Thymus (tissue), 11 donors: ENCODE results near the gene POU2F2. TPM values are rescaled to one million over a fixed set of nuclear protein-coding genes. Genes with fewer than 3 reads are reported as not detected.
A peak's percentile ranks its signal among the peaks of the same experiment; 100 is the strongest.

ENCODE experiments used
- DNase-seq, 9 donors: peaks; one replicate each; pipeline ENCODE4 v3.0.0-alpha.2; 2013; ENCODE audit warnings: low spot score in 9 of 9, low read depth in 6 of 9, missing footprints in 1 of 9
- H3K27ac ChIP-seq, 2 donors: one replicate each; pipeline ENCODE4 v1.5.1; 2013; ENCODE audit warnings: control low read depth in 1 of 2, low read depth in 1 of 2, low read length in 1 of 2, mild to moderate bottlenecking in 1 of 2, moderate library complexity in 1 of 2
- H3K27me3 ChIP-seq, 2 donors: one replicate each; pipeline ENCODE4 v1.5.1; 2013; ENCODE audit warnings: low read length in 1 of 2; ENCODE audit not compliant: control insufficient read depth in 2 of 2, insufficient read depth in 1 of 2
- H3K36me3 ChIP-seq, 2 donors: one replicate each; pipeline ENCODE4 v1.5.1; 2013; ENCODE audit warnings: low read length in 1 of 2, mild to moderate bottlenecking in 1 of 2, moderate library complexity in 1 of 2; ENCODE audit not compliant: control insufficient read depth in 2 of 2, insufficient read depth in 2 of 2
- H3K4me1 ChIP-seq, 2 donors: one replicate each; pipeline ENCODE4 v1.5.1; 2013; ENCODE audit warnings: low read length in 2 of 2; ENCODE audit not compliant: control insufficient read depth in 2 of 2, insufficient read depth in 2 of 2
- H3K4me3 ChIP-seq, 2 donors: one replicate each; pipeline ENCODE4 v1.5.1; 2013; ENCODE audit warnings: low read length in 2 of 2, control low read depth in 1 of 2, mild to moderate bottlenecking in 1 of 2
- H3K9me3 ChIP-seq, 2 donors: one replicate each; pipeline ENCODE4 v1.5.1; 2013; ENCODE audit warnings: low read length in 1 of 2, mild to moderate bottlenecking in 1 of 2; ENCODE audit not compliant: control insufficient read depth in 2 of 2, insufficient read depth in 1 of 2
- WGBS: extraction: QIAGEN DNeasy Blood & Tissue Kit; methylation state at CpG from one replicate; pipeline ENCODE4 v1.1.7; 2013; 5-methylcytosine and 5-hydroxymethylcytosine counted together
- polyA plus RNA-seq: library from polyadenylated mRNA; stranded (reverse); fragments of 200-250 nt; gene quantifications from one replicate; pipeline ENCODE4 v1.2.3, GENCODE V29; 2013
- total RNA-seq: library from RNA; stranded (reverse); fragments of 120-200 nt; gene quantifications from one replicate; pipeline ENCODE4 v1.2.4, GENCODE V29; 2013
- donor health status: healthy.

The POU2F2 gene
- total and polyA plus RNA-seq, 2 donors: 1.5 to 7.7 TPM

DNA sequence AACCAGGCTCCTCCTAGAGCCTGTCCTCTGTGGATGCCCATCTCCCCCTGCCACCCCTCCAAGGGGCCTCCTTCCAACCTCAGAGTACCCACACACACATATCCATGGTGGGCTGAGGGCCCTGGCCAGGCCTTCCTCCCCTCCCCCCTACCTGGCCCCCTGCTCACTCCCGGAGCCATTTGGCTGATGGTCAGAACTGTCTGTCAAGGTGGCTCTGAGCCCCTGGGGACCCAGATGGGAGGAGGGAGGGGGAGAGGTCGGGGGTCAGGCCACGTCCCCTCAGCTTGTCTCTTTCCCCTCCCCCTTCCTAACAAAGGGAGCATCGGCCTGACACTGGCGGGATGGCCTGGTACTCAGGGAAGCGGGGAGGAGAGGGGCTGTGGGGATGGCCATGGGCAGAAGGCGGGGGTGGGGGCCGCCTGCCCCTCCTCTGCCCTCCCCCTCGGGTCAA lies 18.7 kb upstream of the POU2F2 start:
- H3K4me3 ChIP-seq: no peak overlapping the region
- DNase-seq: no peak
- H3K36me3 ChIP-seq: no peaks in the 10 kb centered on the region
- H3K4me1 ChIP-seq: peaks cover 17 to 37% of the 10 kb centered on the region in 2 donors
- no peak overlapping the region for H3K27ac ChIP-seq
- H3K27me3 ChIP-seq: peaks cover 0 to 93% of the 10 kb centered on the region in 2 donors
- no peaks in the 10 kb centered on the region for H3K9me3 ChIP-seq
- WGBS: 57% methylated on average over 9 of the region's 9 CpGs

DNA sequence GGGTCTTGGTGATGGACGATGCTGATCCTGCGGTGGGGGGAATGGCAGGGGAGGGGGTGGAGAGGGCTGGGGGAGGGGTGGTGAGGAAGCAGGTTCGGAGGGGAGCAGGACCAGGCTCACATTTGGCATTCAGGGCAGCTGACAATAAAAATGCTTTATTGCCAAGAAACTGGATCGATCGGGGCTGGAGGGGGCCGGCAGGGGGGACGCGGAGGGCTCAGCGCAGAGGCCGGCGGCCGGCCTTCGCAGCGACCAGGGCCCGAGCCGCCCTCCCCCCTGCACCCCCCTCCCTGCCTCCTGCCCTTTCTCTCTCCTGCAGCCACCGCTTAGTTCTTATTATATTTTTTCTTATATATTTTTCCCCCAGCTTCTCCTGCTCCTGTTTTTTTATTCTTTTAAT lies 18.1 kb upstream of the POU2F2 start:
- Histone ChIP-seq H3K4me1 (peaks cover 14 to 32% of the 10 kb centered on the region in 2 donors), H3K9me3 (no peaks in the 10 kb centered on the region), H3K27ac (no peak overlapping the region), H3K27me3 (peaks cover 0 to 89% of the 10 kb centered on the region in 2 donors), H3K36me3 (no peaks in the 10 kb centered on the region), H3K4me3 (no peak overlapping the region)
- 65% methylated on average over 17 of the region's 17 CpGs for WGBS
- no peak for DNase-seq

DNA sequence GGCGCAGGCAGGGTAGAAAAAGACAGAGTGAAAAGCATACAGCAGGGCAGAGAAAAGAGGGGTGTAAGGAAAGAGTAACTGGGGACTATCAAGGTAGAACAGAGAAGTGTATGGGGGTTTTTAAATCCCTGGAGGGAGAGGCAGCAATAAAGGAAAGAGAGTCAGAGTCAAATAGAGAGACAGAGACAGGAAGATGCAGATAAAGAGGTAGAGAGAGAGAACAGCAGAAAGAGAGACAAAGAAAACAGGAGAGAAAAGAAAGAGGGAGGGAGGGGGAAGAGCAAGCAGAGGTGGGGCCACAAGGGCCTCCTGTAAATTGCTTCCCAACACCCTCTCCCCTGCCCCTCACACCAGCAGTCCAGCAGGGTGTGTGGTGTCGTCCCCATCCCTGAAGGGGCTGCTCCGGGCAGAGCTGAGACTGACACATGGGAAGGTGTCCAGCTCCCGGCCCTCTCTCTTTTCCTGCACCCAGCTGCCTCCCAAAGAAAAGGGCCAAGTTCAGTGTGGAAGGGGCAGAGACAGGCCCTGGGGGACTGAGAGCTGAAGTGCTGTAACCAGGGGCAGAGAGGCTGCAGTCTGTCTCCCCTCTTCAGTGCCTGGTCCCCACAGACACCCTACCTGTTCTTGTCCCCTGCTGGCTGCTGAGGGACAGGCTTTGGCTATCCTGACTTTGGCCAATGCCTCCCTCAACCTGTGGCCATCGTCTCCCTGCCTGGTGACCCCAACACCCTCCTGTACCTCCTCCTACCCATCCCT lies 17.4 kb upstream of the POU2F2 start:
- H3K27me3 ChIP-seq: peaks cover 0 to 86% of the 10 kb centered on the region in 2 donors
- H3K27ac ChIP-seq: no peak overlapping the region
- WGBS: 79% methylated on average over 5 of the region's 5 CpGs
- no peaks in the 10 kb centered on the region for H3K9me3 ChIP-seq
- no peak overlapping the region for H3K4me3 ChIP-seq
- no peak for DNase-seq
- peaks cover 6 to 24% of the 10 kb centered on the region in 2 donors for H3K4me1 ChIP-seq
- no peaks in the 10 kb centered on the region for H3K36me3 ChIP-seq

DNA sequence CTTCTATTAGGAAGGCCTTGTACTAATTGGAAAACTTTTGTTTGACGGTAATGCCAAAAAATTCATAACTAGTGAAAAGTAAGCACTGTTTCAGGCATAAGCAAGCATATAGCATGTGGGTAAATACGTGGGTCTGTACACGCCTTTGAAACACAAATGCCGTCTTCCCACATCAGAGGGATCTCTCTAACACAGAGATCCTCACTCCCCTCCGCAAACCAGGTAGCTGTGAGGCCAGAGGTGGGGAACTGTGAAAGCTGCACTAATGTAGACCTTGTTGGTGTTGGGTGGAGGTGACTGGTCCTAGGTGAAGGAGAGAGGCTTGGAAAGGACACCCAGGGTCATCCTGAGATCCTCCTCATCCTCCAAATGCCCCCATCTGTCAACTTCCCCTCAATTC lies 16.0 kb upstream of the POU2F2 start:
- Histone ChIP-seq H3K27ac (no peak overlapping the region), H3K9me3 (no peaks in the 10 kb centered on the region), H3K36me3 (no peaks in the 10 kb centered on the region), H3K4me3 (no peak overlapping the region), H3K27me3 (peaks cover 0 to 83% of the 10 kb centered on the region in 2 donors), H3K4me1 (peaks cover 4 to 22% of the 10 kb centered on the region in 2 donors)
- DNase-seq: peak in 5 of 9 donors; percentile 13 to 61 (median 30)
- WGBS: 59% methylated on average over 5 of the region's 5 CpGs

DNA sequence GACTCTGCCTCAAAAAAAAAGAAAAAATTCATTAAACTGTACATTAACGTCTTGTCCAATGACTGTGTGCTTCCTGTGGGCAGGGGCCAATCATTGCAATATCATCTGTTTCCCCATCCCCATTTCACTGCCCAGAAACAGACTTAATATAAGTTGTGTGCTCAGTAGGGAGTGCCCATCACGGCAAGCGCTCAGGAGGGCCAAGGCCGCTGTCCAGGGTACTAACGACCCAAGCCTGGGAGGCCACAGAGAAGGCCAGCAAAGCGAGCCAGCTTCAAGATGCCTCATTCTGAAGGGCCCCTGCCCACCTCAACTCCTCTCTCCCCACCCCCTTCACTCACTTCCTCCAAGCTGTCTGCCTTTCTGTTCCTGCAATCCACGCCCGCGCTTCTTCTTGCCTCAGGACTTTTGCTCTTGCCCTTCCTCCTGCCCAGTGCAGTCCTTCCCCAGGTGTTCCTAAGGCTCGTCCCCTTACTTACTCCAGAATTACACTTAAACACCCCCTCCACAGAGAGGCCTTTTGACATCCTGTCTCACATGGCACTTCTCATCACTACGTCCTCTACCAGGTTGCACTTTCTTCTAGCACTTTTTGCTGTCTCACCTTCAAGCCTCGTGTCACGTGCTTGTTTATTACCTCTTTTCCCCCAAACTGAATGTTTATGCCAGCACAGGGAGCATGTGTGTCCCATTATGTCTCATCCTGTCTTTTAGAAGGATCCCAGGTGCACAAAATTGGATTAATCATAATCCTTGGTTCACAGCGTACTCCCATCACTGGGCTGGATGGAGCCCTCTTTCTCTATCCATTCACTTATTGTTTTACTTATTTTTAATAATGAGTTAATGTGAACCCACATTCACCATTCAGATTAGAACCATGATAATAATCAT lies 11.3 kb upstream of the POU2F2 start:
- 85% methylated on average over 14 of the region's 14 CpGs for WGBS
- peaks cover 2 to 69% of the 10 kb centered on the region in 2 donors for H3K27me3 ChIP-seq
- no peaks in the 10 kb centered on the region for H3K36me3 ChIP-seq
- H3K9me3 ChIP-seq: no peaks in the 10 kb centered on the region
- peaks cover 4 to 11% of the 10 kb centered on the region in 2 donors for H3K4me1 ChIP-seq
- no peak for DNase-seq
- no peak overlapping the region for H3K4me3 ChIP-seq
- no peak overlapping the region for H3K27ac ChIP-seq

DNA sequence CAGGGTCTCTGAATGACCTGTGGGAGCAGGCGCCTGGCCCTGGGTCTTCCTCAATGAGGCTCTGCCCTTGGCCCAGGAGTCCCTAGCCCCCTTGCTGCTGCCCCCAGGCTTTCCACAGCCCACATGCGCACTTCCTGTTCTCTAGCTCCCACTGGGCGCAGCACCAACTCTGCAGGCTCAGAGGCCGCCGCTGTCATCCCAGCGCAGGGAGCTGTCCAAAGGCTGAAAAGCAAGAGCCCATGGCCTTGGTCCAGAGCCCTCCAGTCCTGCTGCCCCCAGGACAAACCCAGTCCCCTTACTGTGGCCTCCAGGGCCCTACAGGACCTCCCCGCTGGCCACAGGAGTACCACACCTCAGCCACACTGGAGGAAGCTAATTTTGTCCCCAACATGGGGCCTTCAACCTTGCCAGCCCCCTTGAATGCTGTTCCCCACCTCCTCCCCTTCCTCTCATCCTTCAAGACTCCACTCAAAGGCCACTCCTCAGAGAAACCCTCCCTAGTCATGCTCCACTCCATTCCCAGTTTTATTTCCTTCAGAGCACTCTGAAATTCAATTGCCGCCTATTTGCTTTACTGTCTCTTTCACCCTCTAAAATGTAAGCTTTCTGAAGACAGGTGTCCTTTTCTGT lies 8.0 kb upstream of the POU2F2 start:
- Histone ChIP-seq H3K4me3 (no peak overlapping the region), H3K9me3 (no peaks in the 10 kb centered on the region), H3K27ac (no peak overlapping the region), H3K36me3 (no peaks in the 10 kb centered on the region), H3K27me3 (peaks cover 2 to 49% of the 10 kb centered on the region in 2 donors), H3K4me1 (peaks cover 4 to 11% of the 10 kb centered on the region in 2 donors)
- peak in 7 of 9 donors; percentile 44 to 78 (median 61) for DNase-seq
- WGBS: 21% methylated on average over 8 of the region's 8 CpGs

DNA sequence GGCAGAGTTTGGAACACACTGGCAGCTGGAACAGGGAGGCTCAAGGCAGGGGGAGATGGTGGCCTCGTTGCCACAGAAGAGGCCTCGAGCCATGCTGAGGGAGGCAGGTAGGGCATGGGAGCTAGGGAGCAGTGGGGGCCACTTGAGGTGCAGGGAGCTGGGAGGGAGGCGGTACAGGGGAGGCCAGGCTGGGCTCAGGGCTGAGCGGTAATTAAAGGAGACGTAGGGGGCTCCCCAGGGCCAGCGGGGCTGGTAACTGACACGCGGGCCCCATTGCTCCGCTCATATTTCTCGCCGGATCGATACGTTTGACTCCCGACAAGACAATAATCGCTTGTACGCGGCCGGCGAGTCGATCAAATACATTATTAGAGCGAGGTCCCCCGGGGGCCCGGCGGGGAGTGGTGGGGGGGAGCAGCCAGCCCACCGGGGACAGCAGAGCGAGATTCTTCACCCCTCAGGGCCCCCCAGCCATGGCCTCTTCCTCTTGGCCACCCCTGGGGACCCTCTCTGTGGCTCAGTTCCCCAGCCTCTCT lies 2.4 kb upstream of the POU2F2 start:
- no peak for DNase-seq
- no peaks in the 10 kb centered on the region for H3K36me3 ChIP-seq
- H3K27ac ChIP-seq: no peak overlapping the region
- H3K27me3 ChIP-seq: peaks cover 0 to 22% of the 10 kb centered on the region in 2 donors
- H3K9me3 ChIP-seq: peaks cover 0 to 3% of the 10 kb centered on the region in 2 donors
- H3K4me1 ChIP-seq: peaks cover 17 to 41% of the 10 kb centered on the region in 2 donors
- no peak overlapping the region for H3K4me3 ChIP-seq
- WGBS: 94% methylated on average over 26 of the region's 26 CpGs

DNA sequence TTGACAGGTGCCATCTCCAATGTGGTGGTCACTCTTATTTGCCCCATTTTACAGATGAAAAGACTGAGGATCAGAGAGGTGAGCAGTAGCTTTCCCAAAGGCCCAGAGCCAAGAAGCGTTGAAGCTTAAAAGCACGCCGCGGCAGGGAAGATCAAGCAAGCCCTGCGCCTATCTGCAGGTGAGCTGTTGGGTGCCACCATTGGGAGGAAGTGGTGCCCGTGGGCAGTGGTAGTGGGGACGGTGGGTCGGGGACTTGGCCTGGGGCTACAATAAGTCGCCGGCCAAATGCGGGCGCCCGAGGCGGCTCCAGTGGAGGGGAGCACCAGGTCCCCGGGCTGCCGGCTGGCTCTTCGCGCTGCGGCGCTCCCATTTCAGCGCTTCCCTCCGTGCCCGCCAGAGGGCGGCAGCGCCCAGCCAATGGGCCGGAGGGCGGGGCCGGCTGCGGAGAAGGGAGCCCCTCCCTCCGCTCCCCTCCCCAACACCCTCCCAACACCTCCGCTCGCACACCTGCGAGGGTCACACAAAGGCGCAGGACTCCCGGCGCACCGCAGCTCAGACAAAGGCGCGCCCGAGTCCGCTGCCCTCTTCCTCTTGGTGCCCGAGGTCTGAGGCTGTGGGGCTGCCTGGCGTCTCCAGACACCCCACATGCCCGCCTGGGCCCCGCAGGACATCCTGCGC lies 744 bp upstream of the POU2F2 start:
- WGBS: under 1% methylated on average over 46 of the region's 46 CpGs
- peak; percentile 54 to 90 (median 75) for DNase-seq
- peaks cover 17 to 43% of the 10 kb centered on the region in 2 donors for H3K4me1 ChIP-seq
- H3K27me3 ChIP-seq: peaks cover 0 to 14% of the 10 kb centered on the region in 2 donors
- H3K36me3 ChIP-seq: no peaks in the 10 kb centered on the region
- H3K4me3 ChIP-seq: peak overlapping the region; percentile 40 to 45
- H3K9me3 ChIP-seq: peaks cover 0 to 3% of the 10 kb centered on the region in 2 donors
- H3K27ac ChIP-seq: peak overlapping the region; percentile 60 to 70
